Uterus (tissue), 2 donors: ENCODE measurements around the gene PHF19.

Experiments used
- POLR2A ChIP-seq, 2 donors: fragments of 450-650 bp; IDR thresholded peaks; one replicate each; pipeline ENCODE4 v1.6.1; 2016; ENCODE audit warnings: antibody characterized with exemption in 2 of 2, mild to moderate bottlenecking in 1 of 2, moderate library complexity in 1 of 2
- TF ChIP-seq, protein P1 (sequence below), 4 experiments: fragments of 200-600 bp in 2 of 4; fragments of 450-650 bp in 2 of 4; sonication (generic) in 2 of 4; IDR thresholded peaks; one replicate each; pipeline ENCODE4 v1.5.1; 2016 to 2019; ENCODE audit warnings: antibody characterized with exemption in 4 of 4, mild to moderate bottlenecking in 2 of 4, moderate library complexity in 1 of 4

DNA sequence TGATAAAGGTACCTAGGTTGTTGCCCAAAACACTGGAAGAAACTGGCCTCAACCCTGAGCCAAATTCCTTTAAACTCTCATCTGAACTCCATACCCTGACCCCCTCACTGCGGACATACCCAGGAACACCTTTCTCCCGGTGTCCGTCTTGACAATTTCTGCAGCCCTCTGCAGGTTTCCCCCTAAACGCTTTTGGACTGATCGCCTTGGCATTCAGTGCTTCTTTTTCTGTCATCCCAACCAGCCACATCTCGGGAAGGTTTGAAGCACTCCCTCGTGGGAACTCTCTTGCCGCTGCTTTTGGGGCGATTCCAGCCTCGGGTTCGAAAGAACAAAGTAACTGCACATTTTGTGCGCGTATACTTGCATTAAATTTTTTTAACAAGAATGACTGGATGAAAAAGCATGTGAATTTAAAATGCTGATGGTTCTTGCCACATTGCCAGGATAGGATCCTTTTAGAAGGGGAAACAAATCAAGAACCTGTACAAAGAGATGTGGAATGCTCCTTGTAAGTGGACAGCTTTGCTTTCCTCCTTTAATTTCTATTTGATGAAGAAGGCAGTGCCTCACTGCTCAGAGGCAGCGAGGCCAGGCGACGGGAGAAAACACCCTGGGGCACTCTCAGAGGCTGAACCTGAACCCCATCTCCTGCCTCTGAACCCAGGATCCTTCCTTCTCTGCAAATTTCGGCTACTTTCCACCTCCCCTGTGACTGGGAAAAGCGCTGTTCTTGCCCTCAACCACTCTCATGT is 34.9 kb downstream of the PHF19 start:
- TF ChIP-seq, protein P1, sequence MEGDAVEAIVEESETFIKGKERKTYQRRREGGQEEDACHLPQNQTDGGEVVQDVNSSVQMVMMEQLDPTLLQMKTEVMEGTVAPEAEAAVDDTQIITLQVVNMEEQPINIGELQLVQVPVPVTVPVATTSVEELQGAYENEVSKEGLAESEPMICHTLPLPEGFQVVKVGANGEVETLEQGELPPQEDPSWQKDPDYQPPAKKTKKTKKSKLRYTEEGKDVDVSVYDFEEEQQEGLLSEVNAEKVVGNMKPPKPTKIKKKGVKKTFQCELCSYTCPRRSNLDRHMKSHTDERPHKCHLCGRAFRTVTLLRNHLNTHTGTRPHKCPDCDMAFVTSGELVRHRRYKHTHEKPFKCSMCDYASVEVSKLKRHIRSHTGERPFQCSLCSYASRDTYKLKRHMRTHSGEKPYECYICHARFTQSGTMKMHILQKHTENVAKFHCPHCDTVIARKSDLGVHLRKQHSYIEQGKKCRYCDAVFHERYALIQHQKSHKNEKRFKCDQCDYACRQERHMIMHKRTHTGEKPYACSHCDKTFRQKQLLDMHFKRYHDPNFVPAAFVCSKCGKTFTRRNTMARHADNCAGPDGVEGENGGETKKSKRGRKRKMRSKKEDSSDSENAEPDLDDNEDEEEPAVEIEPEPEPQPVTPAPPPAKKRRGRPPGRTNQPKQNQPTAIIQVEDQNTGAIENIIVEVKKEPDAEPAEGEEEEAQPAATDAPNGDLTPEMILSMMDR (IDR thresholded peaks at IDR 0.05), result no peak
- TF ChIP-seq POLR2A (IDR thresholded peaks at IDR 0.05), result no peak
